NT2/D1 (cell line): ENCODE data around the gene GAS5.

Source experiments
- SUZ12 ChIP-seq: IDR thresholded peaks from 2 replicates; pipeline ENCODE4 v1.6.1; 2011; ENCODE audit not compliant: insufficient read length, insufficient read depth; ENCODE audit errors: extremely low read depth
- YY1 ChIP-seq: IDR thresholded peaks from 2 replicates; pipeline ENCODE4 v1.6.1; 2011; ENCODE audit not compliant: insufficient read length, insufficient read depth
- ZNF274 ChIP-seq: IDR thresholded peaks from 2 replicates; pipeline ENCODE4 v1.6.1; 2011; ENCODE audit warnings: mild to moderate bottlenecking, low read depth, low read length

- TF ChIP-seq YY1, result no peak
- no peak for TF ChIP-seq ZNF274
- no peak for TF ChIP-seq SUZ12
Observed at GRCh38 chr1:173821680-173822079, 46.1 kb downstream of the GAS5 start.
